HG02870 (cell line): Measurements from ENCODE around the gene CUX1.
A peak's percentile ranks its signal among the peaks of the same experiment; 100 is the strongest.
"Not testable (repeated sequence)": the region's sequence is repeated elsewhere in the genome, so short reads cannot be mapped to it uniquely, and the experiment has no call there.

Experiments used
- ATAC-seq: cut with Tn5 transposase; IDR thresholded peaks from one replicate; pipeline ENCODE4 v1.9.1; 2021; ENCODE audit warnings: mild to moderate bottlenecking, moderate library complexity; ENCODE audit not compliant: unreplicated experiment

CUX1 gene

GRCh38 chr7:101798173-101798572, 19.3 kb upstream of the CUX1 start:
- ATAC-seq: not testable (repeated sequence)

DNA sequence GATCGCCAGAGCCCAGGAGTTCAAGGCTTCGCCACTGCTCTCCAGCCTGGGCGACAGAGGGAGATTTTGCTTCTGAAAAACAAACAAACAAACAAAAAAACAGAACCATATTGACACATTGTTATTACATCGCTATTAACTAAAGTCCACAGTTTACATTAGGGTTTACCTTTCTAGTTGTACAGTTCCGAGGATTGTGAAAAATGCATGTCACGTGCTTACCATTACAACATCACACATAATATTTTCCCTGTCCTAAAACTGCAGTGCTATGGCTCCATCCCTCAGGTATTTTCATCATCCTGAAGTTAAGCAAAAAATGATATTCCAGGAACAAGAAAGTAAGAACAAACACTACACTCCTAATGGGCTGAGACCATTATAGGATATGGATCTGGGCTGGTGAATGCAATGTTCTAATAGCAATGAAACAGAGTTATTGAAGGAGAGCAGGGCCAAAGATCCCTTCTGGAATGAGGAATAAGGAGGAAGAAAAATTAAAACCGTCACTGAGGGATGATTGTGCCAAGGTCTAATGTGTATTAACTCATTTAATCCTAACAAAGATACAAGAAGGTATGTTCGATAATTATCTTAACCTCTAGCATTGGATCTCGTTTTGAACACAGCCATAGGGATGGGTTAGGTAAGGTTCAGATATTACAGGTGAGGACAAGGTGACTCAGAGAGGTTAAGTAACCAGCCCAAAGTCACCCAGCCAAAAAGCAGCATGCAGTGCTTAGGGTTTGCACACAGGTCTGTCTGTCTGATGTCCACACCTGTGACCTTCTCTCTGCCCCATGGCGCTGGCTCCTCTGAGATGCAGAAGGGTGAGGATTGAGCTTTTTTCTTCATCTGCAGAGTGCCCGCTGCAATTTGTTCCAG, 14.0 kb upstream of the CUX1 start:
- no peak for ATAC-seq

DNA sequence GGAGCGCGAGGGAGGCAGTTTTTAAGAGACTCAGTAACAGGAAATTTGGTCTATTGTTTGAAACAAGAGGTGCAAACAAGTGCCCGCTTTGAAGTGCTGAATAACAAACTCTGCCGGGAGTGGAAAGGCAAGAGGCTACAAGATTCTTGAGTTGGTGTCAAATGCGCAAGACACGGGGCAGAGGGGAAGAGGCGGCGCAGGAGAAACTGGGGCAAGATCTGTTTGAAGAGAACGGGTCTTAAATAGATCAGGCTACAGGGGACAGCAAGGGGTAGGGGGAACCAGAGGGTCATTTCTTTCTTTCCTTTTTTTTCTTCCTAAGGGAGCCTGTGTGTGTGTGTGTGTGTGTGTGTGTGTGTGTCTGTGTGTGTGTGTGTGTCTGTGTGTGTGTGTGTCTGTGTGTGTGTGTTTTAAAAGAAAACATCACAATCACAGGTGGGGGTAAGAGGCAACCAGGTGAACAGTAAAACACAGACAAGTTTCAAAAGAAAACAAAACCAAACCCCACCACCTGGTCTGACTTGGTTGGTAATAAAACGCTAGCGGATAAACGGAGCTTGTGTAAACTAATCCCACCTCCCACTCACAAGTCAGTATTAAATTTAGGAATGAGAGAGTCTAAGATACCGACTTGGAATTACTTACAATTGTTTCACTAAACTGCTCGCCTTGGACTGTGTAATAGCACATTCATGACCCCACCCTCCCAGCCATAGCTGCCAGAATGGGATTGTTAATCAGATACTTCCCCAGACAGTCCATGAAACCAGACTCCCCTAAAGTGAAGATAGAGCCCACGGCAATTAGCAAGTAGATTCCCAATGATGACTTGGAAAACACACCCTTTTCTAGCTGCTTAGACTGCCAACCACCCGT, 13.1 kb upstream of the CUX1 start:
- no peak for ATAC-seq

- ATAC-seq: no peak
These were observed 12.5 kb upstream of the CUX1 start for GRCh38 chr7:101804967-101805366.

GRCh38 chr7:101812595-101812994, 4.8 kb upstream of the CUX1 start:
- ATAC-seq: no peak

- ATAC-seq: no peak
These were observed 3.9 kb upstream of the CUX1 start for GRCh38 chr7:101813402-101814019.

- ATAC-seq: no peak
These were observed 3.1 kb upstream of the CUX1 start for GRCh38 chr7:101814081-101814990.

DNA sequence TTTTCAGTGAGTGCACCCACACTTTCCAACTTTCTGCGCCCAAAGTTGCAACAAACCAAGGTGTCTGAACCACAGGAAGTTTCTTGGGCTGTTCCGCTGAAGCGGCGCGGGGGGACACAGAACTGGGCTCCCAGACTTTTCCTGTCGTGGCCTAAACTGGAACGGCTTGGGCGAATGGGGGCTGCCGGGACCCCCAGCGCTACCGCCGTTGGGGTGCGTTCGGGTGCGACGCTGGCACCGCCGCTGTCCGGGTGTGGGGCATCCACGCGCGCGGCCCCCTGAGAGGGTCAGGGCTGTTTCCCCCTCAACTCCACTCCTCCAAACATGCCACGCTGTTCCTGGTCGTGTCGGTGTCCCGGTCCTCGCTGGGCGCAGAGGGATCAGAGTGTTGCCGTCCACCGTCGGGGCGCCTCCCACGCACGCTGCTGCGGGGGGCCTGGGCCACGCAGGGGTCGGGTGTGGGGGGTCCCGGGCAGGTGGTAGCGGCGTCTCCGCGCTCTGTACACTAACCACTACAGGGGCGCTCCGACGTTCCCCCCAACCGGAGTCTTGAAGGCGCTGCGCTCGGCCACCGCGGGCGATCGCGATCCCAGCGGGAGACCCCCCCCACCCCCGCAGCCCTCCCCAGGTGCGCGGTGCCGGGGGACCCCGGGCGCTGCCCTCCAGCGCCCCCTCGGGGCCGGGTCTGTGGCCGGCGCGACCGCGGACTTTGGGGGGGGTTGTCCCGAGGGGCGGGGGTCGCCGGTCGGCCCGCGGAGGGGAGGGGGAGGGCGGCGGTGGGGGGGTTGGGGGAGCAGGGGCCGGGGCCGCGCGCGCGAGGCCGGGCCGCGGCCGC, 2.2 kb upstream of the CUX1 start:
- ATAC-seq: peak; percentile 22

- peak; percentile 44 for ATAC-seq
These were observed 1.4 kb upstream of the CUX1 start for GRCh38 chr7:101815826-101816594.

DNA sequence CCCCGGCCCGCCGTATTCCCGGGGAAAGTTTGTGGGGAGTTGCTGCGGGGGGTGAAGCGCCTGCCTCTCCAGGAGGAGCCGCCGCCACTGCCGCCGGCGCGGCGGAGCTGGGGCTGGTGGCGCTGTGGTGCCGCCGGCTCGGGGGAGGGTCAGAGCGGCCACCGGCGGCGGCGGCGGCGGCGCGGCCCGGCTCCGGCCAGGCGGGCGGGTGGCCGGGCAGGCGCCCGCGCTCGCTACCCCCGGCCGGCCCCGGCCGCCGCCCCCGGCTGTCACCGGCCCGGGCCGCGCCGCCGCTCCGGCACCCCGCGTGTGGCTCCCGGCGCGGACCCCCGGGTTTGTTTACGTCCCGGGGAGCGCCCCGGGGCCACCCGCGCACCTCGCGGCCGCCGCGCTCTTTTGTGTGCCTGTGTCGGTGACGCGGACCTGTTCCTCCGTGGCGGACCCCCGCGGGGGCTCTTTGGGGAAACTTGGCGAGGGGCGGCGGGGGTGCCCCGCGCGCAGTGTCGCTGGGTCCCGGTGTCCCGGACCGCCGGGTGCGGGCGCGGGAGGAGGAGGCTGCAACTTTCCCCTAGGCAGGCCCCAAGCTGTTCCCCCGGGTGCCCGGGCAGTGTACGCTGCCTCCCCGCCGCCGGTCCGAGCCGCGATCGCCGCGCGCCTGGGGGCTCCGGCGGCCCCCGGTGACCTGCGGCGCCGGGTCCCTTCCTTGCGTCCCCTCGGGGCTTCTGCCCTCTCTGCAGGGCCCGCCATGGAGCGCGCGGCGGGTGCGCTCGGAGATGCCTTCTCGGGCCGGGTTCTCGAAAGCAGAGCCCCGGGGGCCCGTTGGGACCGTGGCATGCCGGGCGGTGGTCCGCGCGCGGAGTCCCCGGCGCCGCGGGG, 593 bp upstream of the CUX1 start:
- no peak for ATAC-seq

DNA sequence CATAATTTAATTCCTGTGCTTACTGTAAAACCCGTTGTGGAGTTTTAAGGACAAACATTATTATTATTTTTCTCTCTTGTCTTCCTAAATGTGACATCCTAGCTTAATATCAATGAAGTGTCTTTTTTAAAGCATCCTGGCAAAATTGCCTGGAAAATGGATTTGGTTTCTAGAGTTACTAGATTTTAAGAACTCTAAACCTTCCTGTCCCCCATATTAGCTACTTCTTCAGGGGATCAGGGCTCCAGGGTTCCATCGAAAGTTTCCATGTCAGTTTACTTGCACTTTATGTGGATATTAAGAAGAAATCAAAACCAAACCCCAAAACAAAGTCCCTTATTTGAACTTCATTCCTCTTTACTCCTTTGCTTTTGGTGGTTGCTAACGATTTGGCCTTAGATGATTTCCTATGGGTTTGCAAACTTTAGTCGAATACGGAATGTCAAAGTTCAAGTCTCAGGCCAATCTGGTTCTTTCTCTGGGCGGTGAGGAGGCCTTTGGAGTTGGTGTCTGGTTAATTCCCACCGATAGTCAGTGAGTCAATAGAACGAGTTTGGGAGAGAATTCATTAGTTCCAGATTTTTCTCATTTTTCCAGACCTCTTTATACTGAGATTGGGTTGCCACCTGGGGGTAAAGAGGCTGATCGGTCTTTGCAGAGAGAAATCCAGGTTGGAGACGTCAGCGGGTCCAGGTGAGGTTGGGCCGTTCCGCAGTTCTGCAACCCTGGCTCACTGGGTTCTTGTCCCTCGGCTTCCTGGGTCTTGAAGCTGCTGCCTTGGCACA, 1.1 kb downstream of the CUX1 start:
- ATAC-seq: no peak

DNA sequence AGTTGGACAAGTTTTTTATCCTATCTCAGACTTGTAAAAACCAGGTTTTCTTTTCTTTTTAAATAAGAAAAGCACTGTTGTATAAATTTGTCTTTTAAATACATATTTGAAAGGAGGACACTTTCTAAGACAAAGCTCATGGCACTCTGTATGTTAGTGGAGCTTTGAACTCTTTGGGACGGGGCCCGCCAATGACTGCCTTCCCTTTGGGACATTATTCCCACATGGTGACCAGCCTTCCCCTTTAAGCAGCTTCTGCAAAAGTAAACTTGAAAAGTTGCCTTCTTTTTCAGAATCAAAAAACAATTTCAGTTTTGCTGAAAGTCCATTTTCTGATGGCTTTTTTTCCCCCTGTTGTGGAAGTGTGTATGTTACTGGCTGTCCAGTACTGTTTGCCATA, 1.8 kb downstream of the CUX1 start:
- no peak for ATAC-seq

DNA sequence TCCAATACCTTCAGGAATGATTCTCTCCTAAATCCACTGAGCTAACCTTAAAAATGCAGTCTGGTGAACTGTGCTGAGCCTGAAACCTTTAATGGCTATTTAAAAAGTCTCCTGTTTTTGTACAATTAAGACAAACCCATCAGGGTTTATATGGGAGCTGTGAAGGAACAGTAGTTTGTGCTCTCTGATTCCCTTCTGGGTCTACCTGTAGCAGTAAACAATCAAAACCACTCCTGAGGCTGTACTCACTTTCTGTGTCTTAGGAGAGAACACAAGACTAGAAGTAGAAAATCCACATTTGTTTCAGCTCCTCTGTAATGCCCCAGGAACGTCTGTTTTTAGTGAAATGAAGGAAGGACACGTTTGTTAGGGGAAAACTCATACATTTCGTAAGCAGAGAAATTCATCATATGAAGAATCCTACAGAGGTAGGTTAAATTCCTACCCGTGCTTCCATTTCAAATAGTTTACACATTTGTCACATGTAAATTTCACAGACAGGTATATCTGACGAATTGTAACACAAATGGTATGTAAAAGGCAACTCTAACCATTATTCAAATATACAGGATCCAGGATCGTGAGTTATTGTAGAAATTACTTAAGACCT, 2.6 kb downstream of the CUX1 start:
- ATAC-seq: no peak

DNA sequence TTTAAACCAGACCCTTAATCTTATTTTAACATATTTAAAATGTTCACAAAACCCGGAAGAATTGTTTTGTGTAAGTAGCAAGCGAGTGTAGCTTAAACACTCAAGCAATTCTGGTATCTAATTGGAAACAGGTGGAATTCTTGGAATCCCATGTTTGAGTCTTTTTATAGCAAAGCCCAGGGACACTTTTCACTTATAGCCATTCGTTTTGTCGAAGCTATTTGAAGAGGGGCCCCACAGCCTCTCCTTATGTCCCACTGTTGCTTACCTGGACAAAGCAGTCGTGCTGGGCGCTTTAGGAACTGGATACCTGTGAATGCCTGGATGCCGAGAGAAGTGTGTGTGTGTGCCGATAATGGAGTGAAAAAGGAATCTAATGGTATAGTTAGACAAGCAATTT, 3.3 kb downstream of the CUX1 start:
- ATAC-seq: no peak

DNA sequence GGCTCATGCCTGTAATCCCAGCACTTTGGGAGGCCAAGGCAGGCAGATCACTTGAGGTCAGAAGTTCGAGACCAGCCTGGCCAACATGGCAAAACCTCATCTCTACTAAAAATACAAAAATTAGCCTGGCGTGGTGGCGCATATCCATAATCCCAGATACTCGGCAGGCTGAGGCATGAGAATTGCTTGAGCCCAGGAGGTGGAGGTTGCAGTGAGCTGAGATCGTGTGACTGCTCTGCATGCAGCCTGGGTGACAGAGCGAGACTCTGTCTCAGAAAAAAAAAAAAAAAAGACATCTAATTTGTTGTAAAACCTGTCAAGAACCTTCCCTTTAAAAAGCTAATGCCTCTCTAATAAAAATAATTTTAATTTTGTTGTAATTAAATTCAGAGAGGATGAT, 5.2 kb downstream of the CUX1 start:
- ATAC-seq: not testable (repeated sequence)

GRCh38 chr7:101823096-101823495, 5.7 kb downstream of the CUX1 start:
- ATAC-seq: no peak

- no peak for ATAC-seq
These were observed 6.2 kb downstream of the CUX1 start for GRCh38 chr7:101823596-101823995.
